HepG2 (cell line): ENCODE measurements around the gene RBBP9. TPM values are rescaled to one million over a fixed set of nuclear protein-coding genes. Genes with fewer than 3 reads are reported as not detected.
A peak's percentile ranks its signal among the peaks of the same experiment; 100 is the strongest.

Experiments
- ATF7-NPFF ChIP-seq: sonication (generic); formaldehyde crosslinking; IDR thresholded peaks from 2 replicates; pipeline ENCODE4 v1.8.1; 2023; ENCODE audit warnings: mild to moderate bottlenecking, low read depth, missing genetic modification reagents, moderate library complexity
- CEBPG ChIP-seq: IDR thresholded peaks from 2 replicates; pipeline ENCODE4 v1.6.1; 2016
- CREM ChIP-seq, 2 experiments: sonication (generic) in 1 of 2; formaldehyde crosslinking in 1 of 2; IDR thresholded peaks; 2 replicates each; pipeline versions ENCODE4 v1.4.0 to v1.6.1; 2016 to 2020; ENCODE audit warnings: antibody characterized with exemption in 1 of 2, mild to moderate bottlenecking in 1 of 2, missing genetic modification reagents in 1 of 2
- FOXC1 ChIP-seq: sonication (generic); formaldehyde crosslinking; IDR thresholded peaks from 2 replicates; pipeline ENCODE4 v1.8.0; 2022; ENCODE audit warnings: mild to moderate bottlenecking, missing genetic modification reagents, borderline replicate concordance
- MAF1 ChIP-seq: sonication (generic); formaldehyde crosslinking; IDR thresholded peaks from 2 replicates; pipeline ENCODE4 v1.5.0; 2020; ENCODE audit warnings: missing genetic modification reagents, borderline replicate concordance
- MAX ChIP-seq: IDR thresholded peaks from 2 replicates; pipeline ENCODE4 v1.6.1; 2012; ENCODE audit warnings: inconsistent platforms
- MXD4 ChIP-seq: IDR thresholded peaks from 2 replicates; pipeline ENCODE4 v1.6.1; 2016; ENCODE audit warnings: mild to moderate bottlenecking, missing biosample characterization, missing genetic modification reagents
- NFE2L2 ChIP-seq: fragments of 150-350 bp; IDR thresholded peaks from 2 replicates; pipeline ENCODE4 v1.6.1; 2014; ENCODE audit warnings: low read length
- NFYC ChIP-seq: IDR thresholded peaks from 2 replicates; pipeline ENCODE4 v1.6.1; 2016; ENCODE audit warnings: missing genetic modification reagents, missing compliant biosample characterization
- RAD51 ChIP-seq: fragments of 450-650 bp; IDR thresholded peaks from 2 replicates; pipeline ENCODE4 v1.6.1; 2016; ENCODE audit warnings: borderline replicate concordance
- RCOR2 ChIP-seq: IDR thresholded peaks from 2 replicates; pipeline ENCODE4 v1.6.1; 2016; ENCODE audit warnings: missing biosample characterization, missing genetic modification reagents
- TBX2 ChIP-seq: sonication (generic); formaldehyde crosslinking; IDR thresholded peaks from 2 replicates; pipeline ENCODE4 v1.5.0; 2020; ENCODE audit warnings: missing genetic modification reagents, mild to moderate bottlenecking, borderline replicate concordance
- ZNF44 ChIP-seq: sonication (generic); formaldehyde crosslinking; IDR thresholded peaks from 2 replicates; pipeline ENCODE4 v1.5.1; 2020; ENCODE audit warnings: mild to moderate bottlenecking, missing genetic modification reagents
- ZNF513 ChIP-seq: sonication (generic); formaldehyde crosslinking; conservative IDR thresholded peaks from 2 replicates; pipeline ENCODE4 v1.5.0; 2020; ENCODE audit warnings: missing genetic modification reagents
- ZNF616 ChIP-seq: sonication (generic); formaldehyde crosslinking; IDR thresholded peaks from 2 replicates; pipeline ENCODE4 v1.5.0; 2020; ENCODE audit warnings: low read depth, mild to moderate bottlenecking, missing genetic modification reagents
- ZNF780A ChIP-seq: sonication (generic); formaldehyde crosslinking; IDR thresholded peaks from 2 replicates; pipeline ENCODE4 v1.8.0; 2022; ENCODE audit warnings: mild to moderate bottlenecking, missing genetic modification reagents, moderate library complexity
- ZNF800 ChIP-seq: sonication (generic); formaldehyde crosslinking; IDR thresholded peaks from 2 replicates; pipeline ENCODE4 v1.4.0; 2020; ENCODE audit warnings: missing genetic modification reagents
- ZSCAN25 ChIP-seq: sonication (generic); formaldehyde crosslinking; IDR thresholded peaks from 2 replicates; pipeline ENCODE4 v1.8.0; 2022; ENCODE audit warnings: mild to moderate bottlenecking, missing genetic modification reagents
- polyA plus RNA-seq, 8 experiments: library from polyadenylated mRNA; depleted of rRNA in 3 of 8; stranded (reverse) in 7 of 8; unstranded in 1 of 8; fragments of >200 nt; fragmentation: Illumina TruSeq in 4 of 8; extraction: Trizol in 4 of 8; gene quantifications; 2 replicates each; pipeline versions ENCODE4 v1.2.1 to v1.2.3, GENCODE V29; 2011 to 2016; ENCODE audit warnings: low read depth in 4 of 8, missing spikeins in 1 of 8, mixed read lengths in 1 of 8; ENCODE audit not compliant: insufficient read depth in 1 of 8
- total RNA-seq, 5 experiments: library from RNA; depleted of rRNA; stranded (reverse); fragments of >200 nt; fragmentation: Illumina TruSeq; extraction: Trizol; gene quantifications; 2 replicates each; pipeline ENCODE4 v1.2.3, GENCODE V29; 2016; ENCODE audit warnings: low read depth in 1 of 5
- TF ChIP-seq, protein P1 (sequence below): conservative IDR thresholded peaks from 2 replicates; pipeline ENCODE4 v1.6.1; 2018; ENCODE audit warnings: missing genetic modification reagents
- TF ChIP-seq, protein P2 (sequence below), 2 experiments: sonication (generic) in 1 of 2; formaldehyde crosslinking in 1 of 2; IDR thresholded peaks; 2 replicates each; pipeline versions ENCODE4 v1.4.0 to v1.6.1; 2018 to 2020; ENCODE audit warnings: missing genetic modification reagents in 2 of 2, borderline replicate concordance in 1 of 2, low read depth in 1 of 2, mild to moderate bottlenecking in 1 of 2, missing biosample characterization in 1 of 2
- TF ChIP-seq, protein P3 (sequence below): sonication (generic); formaldehyde crosslinking; IDR thresholded peaks from 2 replicates; pipeline ENCODE4 v1.8.1; 2023; ENCODE audit warnings: mild to moderate bottlenecking, missing genetic modification reagents

Gene RBBP9
- total and polyA plus RNA-seq, 2 of the 13 experiments (the other 11 are each of a cell fraction or from before 2014, with no cell fraction given), result 28.0 to 56.3 TPM

- TF ChIP-seq ZNF616 (CRISPR knock-in tag), result no peak
- TF ChIP-seq FOXC1 (CRISPR knock-in tag), result peak; percentile 89
- TF ChIP-seq, protein P1, sequence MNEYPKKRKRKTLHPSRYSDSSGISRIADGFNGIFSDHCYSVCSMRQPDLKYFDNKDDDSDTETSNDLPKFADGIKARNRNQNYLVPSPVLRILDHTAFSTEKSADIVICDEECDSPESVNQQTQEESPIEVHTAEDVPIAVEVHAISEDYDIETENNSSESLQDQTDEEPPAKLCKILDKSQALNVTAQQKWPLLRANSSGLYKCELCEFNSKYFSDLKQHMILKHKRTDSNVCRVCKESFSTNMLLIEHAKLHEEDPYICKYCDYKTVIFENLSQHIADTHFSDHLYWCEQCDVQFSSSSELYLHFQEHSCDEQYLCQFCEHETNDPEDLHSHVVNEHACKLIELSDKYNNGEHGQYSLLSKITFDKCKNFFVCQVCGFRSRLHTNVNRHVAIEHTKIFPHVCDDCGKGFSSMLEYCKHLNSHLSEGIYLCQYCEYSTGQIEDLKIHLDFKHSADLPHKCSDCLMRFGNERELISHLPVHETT (CRISPR knock-in tag), result peak; percentile 78
- TF ChIP-seq CREM (IDR thresholded peaks at IDR 0.05), result peak; percentile 95
- TF ChIP-seq CREM (CRISPR knock-in tag; IDR thresholded peaks at IDR 0.05), result peak; percentile 6; the same call in 1 of the 2 replicates
- no peak for TF ChIP-seq NFE2L2
- TF ChIP-seq ZSCAN25, result no peak
- TF ChIP-seq ZNF513 (CRISPR knock-in tag), result 0 out of 2 replicates have a peak, but pooled peaks have one; percentile 52
- TF ChIP-seq, protein P2, sequence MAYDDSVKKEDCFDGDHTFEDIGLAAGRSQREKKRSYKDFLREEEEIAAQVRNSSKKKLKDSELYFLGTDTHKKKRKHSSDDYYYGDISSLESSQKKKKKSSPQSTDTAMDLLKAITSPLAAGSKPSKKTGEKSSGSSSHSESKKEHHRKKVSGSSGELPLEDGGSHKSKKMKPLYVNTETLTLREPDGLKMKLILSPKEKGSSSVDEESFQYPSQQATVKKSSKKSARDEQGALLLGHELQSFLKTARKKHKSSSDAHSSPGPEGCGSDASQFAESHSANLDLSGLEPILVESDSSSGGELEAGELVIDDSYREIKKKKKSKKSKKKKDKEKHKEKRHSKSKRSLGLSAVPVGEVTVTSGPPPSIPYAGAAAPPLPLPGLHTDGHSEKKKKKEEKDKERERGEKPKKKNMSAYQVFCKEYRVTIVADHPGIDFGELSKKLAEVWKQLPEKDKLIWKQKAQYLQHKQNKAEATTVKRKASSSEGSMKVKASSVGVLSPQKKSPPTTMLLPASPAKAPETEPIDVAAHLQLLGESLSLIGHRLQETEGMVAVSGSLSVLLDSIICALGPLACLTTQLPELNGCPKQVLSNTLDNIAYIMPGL (CRISPR knock-in tag; IDR thresholded peaks at IDR 0.05; ENCODE audit: borderline replicate concordance in 1 of 2, low read depth in 1 of 2), result peak; percentile 69 to 78; a peak in 3 of 4 replicates
- peak; percentile 85 for TF ChIP-seq MXD4 (CRISPR knock-in tag)
- peak; percentile 86 for TF ChIP-seq TBX2 (CRISPR knock-in tag)
- peak; percentile 83 for TF ChIP-seq ATF7-NPFF (CRISPR knock-in tag)
- TF ChIP-seq MAX, result peak; percentile 79
- TF ChIP-seq, protein P3, sequence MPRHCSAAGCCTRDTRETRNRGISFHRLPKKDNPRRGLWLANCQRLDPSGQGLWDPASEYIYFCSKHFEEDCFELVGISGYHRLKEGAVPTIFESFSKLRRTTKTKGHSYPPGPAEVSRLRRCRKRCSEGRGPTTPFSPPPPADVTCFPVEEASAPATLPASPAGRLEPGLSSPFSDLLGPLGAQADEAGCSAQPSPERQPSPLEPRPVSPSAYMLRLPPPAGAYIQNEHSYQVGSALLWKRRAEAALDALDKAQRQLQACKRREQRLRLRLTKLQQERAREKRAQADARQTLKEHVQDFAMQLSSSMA, result peak; percentile 80
- TF ChIP-seq RAD51, result no peak
- TF ChIP-seq ZNF780A (CRISPR knock-in tag), result no peak
- TF ChIP-seq ZNF800 (CRISPR knock-in tag), result peak; percentile 92
- TF ChIP-seq MAF1 (CRISPR knock-in tag), result peak; percentile 87
- TF ChIP-seq CEBPG (CRISPR knock-in tag), result no peak
- peak; percentile 84 for TF ChIP-seq NFYC (CRISPR knock-in tag)
- no peak; the same call in 1 of the 2 replicates for TF ChIP-seq RCOR2
- peak; percentile 26; the same call in 1 of the 2 replicates for TF ChIP-seq ZNF44 (CRISPR knock-in tag)
Measured at GRCh38 chr20:18466894-18467730, 29.9 kb downstream of the RBBP9 start, which contains the start of the genes DZANK1 and POLR3F (continued).
